GM04504 (cell line): ENCODE results near the gene UBE2K.
"Not testable (repeated sequence)": the region's sequence is repeated elsewhere in the genome, so short reads cannot be mapped to it uniquely, and the experiment has no call there.

Source experiments
- DNase-seq: peaks from one replicate; pipeline ENCODE4 v3.0.0-alpha.2; 2012; ENCODE audit warnings: low read depth

UBE2K gene

GRCh38 chr4:39730072-39730471, 32.1 kb downstream of the UBE2K start:
- DNase-seq, result no peak

GRCh38 chr4:39731908-39732307, 34.0 kb downstream of the UBE2K start:
- DNase-seq, result no peak

GRCh38 chr4:39732728-39733127, 34.8 kb downstream of the UBE2K start:
- peak; percentile 60 for DNase-seq

- DNase-seq, result not testable (repeated sequence)
Measured at GRCh38 chr4:39739591-39739990, 41.7 kb downstream of the UBE2K start.

- no peak for DNase-seq
Measured at GRCh38 chr4:39741401-39741800, 43.5 kb downstream of the UBE2K start.

GRCh38 chr4:39745920-39746319, 48.0 kb downstream of the UBE2K start:
- DNase-seq, result no peak

GRCh38 chr4:39750216-39750615, 52.3 kb downstream of the UBE2K start:
- DNase-seq, result no peak

GRCh38 chr4:39754309-39754708, 56.4 kb downstream of the UBE2K start:
- DNase-seq, result no peak

GRCh38 chr4:39756159-39756558, 58.2 kb downstream of the UBE2K start:
- DNase-seq, result no peak

GRCh38 chr4:39758176-39758575, 60.2 kb downstream of the UBE2K start:
- no peak for DNase-seq

GRCh38 chr4:39759569-39759968, 61.6 kb downstream of the UBE2K start:
- no peak for DNase-seq

- DNase-seq, result no peak
Measured at GRCh38 chr4:39761005-39761667, 63.2 kb downstream of the UBE2K start.

- DNase-seq, result no peak
Measured at GRCh38 chr4:39763714-39764572, 66.0 kb downstream of the UBE2K start.

GRCh38 chr4:39770005-39770404, 72.1 kb downstream of the UBE2K start:
- no peak for DNase-seq

GRCh38 chr4:39770471-39770870, 72.5 kb downstream of the UBE2K start:
- no peak for DNase-seq

GRCh38 chr4:39770969-39771724, 73.2 kb downstream of the UBE2K start:
- DNase-seq, result no peak

GRCh38 chr4:39781988-39782387, 84.1 kb downstream of the UBE2K start:
- DNase-seq, result not testable (repeated sequence)

- DNase-seq, result no peak
Measured at GRCh38 chr4:39785083-39785482, 87.1 kb downstream of the UBE2K start.

GRCh38 chr4:39786838-39787237, 88.9 kb downstream of the UBE2K start:
- DNase-seq, result no peak

- no peak for DNase-seq
Measured at GRCh38 chr4:39792128-39792527, 94.2 kb downstream of the UBE2K start.

GRCh38 chr4:39792529-39792928, 94.6 kb downstream of the UBE2K start:
- no peak for DNase-seq

- DNase-seq, result not testable (repeated sequence)
Measured at GRCh38 chr4:39792976-39793375, 95.0 kb downstream of the UBE2K start.

GRCh38 chr4:39802005-39802404, 104.1 kb downstream of the UBE2K start:
- no peak for DNase-seq
